Naive thymus-derived CD4-positive, alpha-beta T cell (primary cell): ENCODE data around the gene ANKRD33. TPM values are rescaled to one million over a fixed set of nuclear protein-coding genes. Genes with fewer than 3 reads are reported as not detected.

Experiments used
- ATAC-seq: fragments of 150-1000 bp; cut with Tn5 transposase; 2 replicates; pipeline ENCODE4 v1.10.0; 2021; ENCODE audit warnings: mild to moderate bottlenecking, moderate library complexity
- CTCF ChIA-PET: fragments of 350-600 bp; sonication (Branson Sonifier 250); formaldehyde crosslinking; loops from one replicate; lab custom pipeline; 2021; ENCODE audit warnings: antibody characterized with exemption; lab: Charles Lee
- POLR2A ChIA-PET: fragments of 350-600 bp; sonication (Branson Sonifier 250); formaldehyde crosslinking; loops from one replicate; lab custom pipeline; 2021; ENCODE audit warnings: antibody characterized with exemption, inconsistent platforms; lab: Charles Lee
- DNase-seq, 9 donors: peaks; one replicate each; pipeline versions ENCODE4 v3.0.0 to v3.0.0-alpha.2; 2020 to 2022; ENCODE audit warnings: mixed read lengths in 1 of 9
- H3K27ac ChIP-seq: one replicate; pipeline ENCODE4 v1.7.0; 2013; ENCODE audit warnings: mild to moderate bottlenecking, low read depth, low read length, moderate library complexity
- H3K27me3 ChIP-seq, 2 donors: one replicate each; pipeline ENCODE4 v1.7.0; 2013; ENCODE audit warnings: low read length in 2 of 2, mild to moderate bottlenecking in 2 of 2, moderate library complexity in 2 of 2; ENCODE audit not compliant: control insufficient read depth in 2 of 2, insufficient read depth in 2 of 2
- H3K36me3 ChIP-seq, 3 experiments: 1 replicate in 2 of 3; 2 replicates in 1 of 3; pipeline ENCODE4 v1.7.0; 2013; ENCODE audit warnings: low read length in 3 of 3, mild to moderate bottlenecking in 3 of 3, moderate library complexity in 1 of 3; ENCODE audit not compliant: insufficient read depth in 3 of 3, control insufficient read depth in 2 of 3
- H3K4me1 ChIP-seq, 2 donors: one replicate each; pipeline ENCODE4 v1.7.0; 2013; ENCODE audit warnings: low read length in 2 of 2, mild to moderate bottlenecking in 2 of 2, moderate library complexity in 1 of 2; ENCODE audit not compliant: control insufficient read depth in 2 of 2, insufficient read depth in 2 of 2
- H3K4me3 ChIP-seq: 2 replicates; pipeline ENCODE4 v1.7.0; 2013; ENCODE audit warnings: mild to moderate bottlenecking, low read length
- H3K9me3 ChIP-seq, 3 experiments: 1 replicate in 2 of 3; 2 replicates in 1 of 3; pipeline ENCODE4 v1.7.0; 2013; ENCODE audit warnings: low read length in 3 of 3; ENCODE audit not compliant: control insufficient read depth in 2 of 3
- H3K27ac Mint-ChIP-seq, 9 donors: one replicate each; pipeline ENCODE4 v1.8.0; 2020 to 2022; ENCODE audit warnings: mixed read lengths in 9 of 9, mild to moderate bottlenecking in 8 of 9, moderate library complexity in 5 of 9, inconsistent platforms in 2 of 9
- H3K27me3 Mint-ChIP-seq, 5 donors: one replicate each; pipeline ENCODE4 v1.8.0; 2021 to 2022; ENCODE audit warnings: mixed read lengths in 5 of 5, mild to moderate bottlenecking in 1 of 5
- H3K36me3 Mint-ChIP-seq, 5 donors: one replicate each; pipeline ENCODE4 v1.8.0; 2020 to 2022; ENCODE audit warnings: mixed read lengths in 5 of 5, mild to moderate bottlenecking in 3 of 5, inconsistent platforms in 1 of 5
- H3K4me1 Mint-ChIP-seq, 7 donors: one replicate each; pipeline ENCODE4 v1.8.0; 2020 to 2022; ENCODE audit warnings: mixed read lengths in 7 of 7, mild to moderate bottlenecking in 3 of 7, inconsistent platforms in 1 of 7
- H3K4me3 Mint-ChIP-seq, 10 donors: one replicate each; pipeline ENCODE4 v1.8.0; 2020 to 2022; ENCODE audit warnings: mild to moderate bottlenecking in 10 of 10, mixed read lengths in 10 of 10, moderate library complexity in 6 of 10, inconsistent platforms in 2 of 10
- H3K9me3 Mint-ChIP-seq, 11 donors: one replicate each; pipeline ENCODE4 v1.8.0; 2020 to 2022; ENCODE audit warnings: mixed read lengths in 11 of 11, mild to moderate bottlenecking in 4 of 11, inconsistent platforms in 1 of 11, moderate library complexity in 1 of 11
- intact Hi-C, 2 donors: fragments of 100-400 bp; cut with micrococcal nuclease; formaldehyde crosslinking; loops; one replicate each; pipeline ENCODE4 v1.15.1; 2023
- polyA plus RNA-seq, 2 donors: library from polyadenylated mRNA; unstranded; fragments of 300-500 nt; fragmentation: Illumina TruSeq; gene quantifications; one replicate each; pipeline ENCODE4 v1.2.3, GENCODE V29; 2021
- total RNA-seq, 6 experiments: library from RNA in 5 of 6; stranded (reverse) in 5 of 6; gene quantifications; 1 replicate in 5 of 6; 2 replicates in 1 of 6; pipeline ENCODE4 v1.2.3 and lab custom pipeline; 2021 to 2026

ANKRD33 gene
- total and polyA plus RNA-seq, 7 experiments from 2014 or later, result not detected

DNA sequence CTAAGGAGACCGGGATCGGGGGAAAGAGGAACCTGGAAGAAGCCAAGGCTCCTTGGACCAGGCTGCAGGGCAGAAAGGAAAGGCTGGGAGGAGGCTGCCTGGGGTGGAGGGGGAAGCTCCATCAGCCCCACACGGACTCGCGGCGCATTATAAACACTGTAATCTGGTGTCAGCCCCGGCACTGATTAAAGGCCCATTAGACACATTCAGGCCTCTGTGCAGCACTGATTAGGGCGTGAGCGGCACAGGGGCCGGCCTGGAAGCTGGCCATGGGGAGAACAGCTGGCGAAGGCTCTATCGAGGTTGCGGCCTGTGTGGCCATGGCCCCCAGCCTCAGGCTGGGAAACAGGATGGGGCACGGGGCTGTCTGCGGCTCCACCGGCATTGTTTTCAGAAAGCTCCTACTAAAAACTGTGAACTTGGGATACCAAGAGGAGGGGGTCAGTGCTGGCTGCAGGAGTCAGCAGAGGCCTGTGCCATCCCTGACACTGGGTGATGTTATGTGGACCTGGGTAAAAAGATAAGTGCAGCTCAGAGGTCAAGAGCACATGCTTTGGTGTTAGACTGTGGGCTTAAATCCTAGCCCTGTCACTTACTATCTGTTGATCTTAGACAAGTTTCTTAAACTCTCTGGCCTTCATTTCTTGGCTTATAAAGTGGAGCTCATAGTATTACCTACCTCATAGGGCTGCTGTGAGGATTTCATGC, 30.0 kb downstream of the ANKRD33 start:
- ChIA-PET POLR2A (interaction anchor here (0.6 kb wide), 1 partner anchor 1480 kb away, joined by 4 read pairs; no protein-coding TSS in a partner anchor), CTCF (interaction anchor here (1.1 kb wide), 1 partner anchor 20 kb away, joined by 3 read pairs; no protein-coding TSS in a partner anchor)
- H3K36me3 Mint-ChIP-seq, result no peaks in the 10 kb centered on the region
- H3K4me1 ChIP-seq, result no peaks in the 10 kb centered on the region
- no peaks in the 10 kb centered on the region for H3K36me3 ChIP-seq
- no peaks in the 10 kb centered on the region for H3K9me3 ChIP-seq
- peaks cover 0 to 3% (median 0%) of the 10 kb centered on the region in 11 donors for H3K9me3 Mint-ChIP-seq
- no peak for ATAC-seq
- intact Hi-C loops, result no loop called here
- H3K27ac Mint-ChIP-seq, result no peak overlapping the region
- H3K4me3 ChIP-seq, result no peak overlapping the region
- no peak overlapping the region for H3K4me3 Mint-ChIP-seq
- no peak overlapping the region for H3K27ac ChIP-seq
- H3K27me3 ChIP-seq, result no peaks in the 10 kb centered on the region
- DNase-seq, result no peak
- peaks cover 0 to 5% (median 0%) of the 10 kb centered on the region in 7 donors for H3K4me1 Mint-ChIP-seq
- H3K27me3 Mint-ChIP-seq, result peaks cover 0 to under 1% (median 0%) of the 10 kb centered on the region in 5 donors

DNA sequence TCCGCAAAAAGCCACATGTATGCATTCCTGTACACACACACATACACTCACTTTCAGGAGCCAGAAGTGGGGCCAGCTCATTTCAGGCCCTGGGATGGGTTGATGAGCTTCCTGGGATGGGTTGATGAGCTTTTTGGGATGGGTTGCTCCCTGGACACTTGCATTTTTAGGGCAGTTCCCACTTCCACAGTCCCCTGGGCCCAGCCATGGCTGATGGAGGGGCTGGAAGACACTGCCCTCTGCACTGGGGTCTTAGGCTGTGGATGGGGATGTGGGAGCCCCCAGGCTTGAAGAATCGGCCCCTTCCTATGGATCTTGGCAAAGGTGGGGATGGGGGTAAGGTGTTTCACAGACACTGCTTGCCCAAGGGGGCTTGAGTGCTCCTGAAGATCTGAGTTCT, 32.1 kb downstream of the ANKRD33 start:
- H3K27ac Mint-ChIP-seq, result no peak overlapping the region
- H3K27me3 Mint-ChIP-seq, result peaks cover 0 to 8% (median 0%) of the 10 kb centered on the region in 5 donors
- DNase-seq, result no peak
- no peak overlapping the region for H3K4me3 ChIP-seq
- peaks cover 0 to 3% (median 0%) of the 10 kb centered on the region in 11 donors for H3K9me3 Mint-ChIP-seq
- intact Hi-C loops, result no loop called here
- H3K4me3 Mint-ChIP-seq, result no peak overlapping the region
- ChIA-PET POLR2A (no interaction called here), CTCF (no interaction called here)
- ATAC-seq, result no peak
- H3K4me1 ChIP-seq, result no peaks in the 10 kb centered on the region
- H3K36me3 ChIP-seq, result no peaks in the 10 kb centered on the region
- H3K36me3 Mint-ChIP-seq, result no peaks in the 10 kb centered on the region
- H3K27ac ChIP-seq, result no peak overlapping the region
- H3K4me1 Mint-ChIP-seq, result peaks cover 0 to 11% (median 6%) of the 10 kb centered on the region in 7 donors
- no peaks in the 10 kb centered on the region for H3K9me3 ChIP-seq
- H3K27me3 ChIP-seq, result peaks cover 0 to 3% of the 10 kb centered on the region in 2 donors

DNA sequence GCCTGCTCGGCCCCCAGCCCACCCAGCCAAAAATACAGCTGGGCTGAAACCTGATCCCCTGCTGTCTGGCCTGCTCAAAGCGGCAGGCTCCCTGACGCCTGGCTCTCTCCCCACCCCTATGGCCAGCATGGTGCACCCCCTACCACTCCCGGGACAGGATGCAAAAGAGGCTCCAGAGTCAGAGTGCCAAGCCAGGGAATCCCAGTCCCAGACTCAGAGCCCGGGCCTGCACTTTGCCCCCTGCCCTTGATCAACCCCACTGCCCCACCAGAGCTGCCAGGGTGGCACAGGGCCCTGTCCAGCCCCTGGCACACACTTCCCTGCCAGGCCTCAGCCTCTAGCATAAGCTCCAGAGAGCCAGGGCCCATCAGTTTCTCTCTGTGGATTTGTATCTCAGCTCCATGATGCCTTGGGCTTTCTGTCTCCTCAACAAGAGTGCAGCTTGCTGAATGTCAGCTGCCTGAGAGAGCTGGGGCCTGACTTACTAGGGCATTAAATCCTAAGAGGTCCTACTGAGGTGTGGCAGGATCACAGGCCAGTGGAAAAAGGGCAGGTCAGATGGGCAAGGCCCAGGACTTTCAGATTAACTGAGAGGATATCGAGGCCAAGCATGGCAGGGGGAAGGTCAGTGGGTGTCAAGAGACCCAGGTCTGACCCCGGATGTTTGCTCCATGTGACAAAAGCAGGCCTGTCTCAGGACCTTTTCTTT, 33.3 kb downstream of the ANKRD33 start:
- Histone ChIP-seq H3K4me3 (no peak overlapping the region), H3K36me3 (no peaks in the 10 kb centered on the region), H3K9me3 (no peaks in the 10 kb centered on the region), H3K27ac (no peak overlapping the region), H3K27me3 (peaks cover 0 to 3% of the 10 kb centered on the region in 2 donors), H3K4me1 (no peaks in the 10 kb centered on the region)
- Mint-ChIP-seq H3K4me3 (no peak overlapping the region), H3K27ac (no peak overlapping the region), H3K36me3 (no peaks in the 10 kb centered on the region), H3K4me1 (peaks cover 0 to 11% (median 6%) of the 10 kb centered on the region in 7 donors), H3K27me3 (peaks cover 0 to 13% (median 0%) of the 10 kb centered on the region in 5 donors), H3K9me3 (peaks cover 0 to 1% (median 0%) of the 10 kb centered on the region in 11 donors)
- ATAC-seq, result no peak
- ChIA-PET POLR2A (interaction anchor here (0.6 kb wide), 1 partner anchor 140 kb away, joined by 3 read pairs; no protein-coding TSS in a partner anchor), CTCF (interaction anchor here (1.3 kb wide), 2 partner anchors 9 to 57 kb away, joined by 3 to 4 read pairs; no protein-coding TSS in a partner anchor)
- DNase-seq, result no peak
- intact Hi-C loops, result no loop called here

DNA sequence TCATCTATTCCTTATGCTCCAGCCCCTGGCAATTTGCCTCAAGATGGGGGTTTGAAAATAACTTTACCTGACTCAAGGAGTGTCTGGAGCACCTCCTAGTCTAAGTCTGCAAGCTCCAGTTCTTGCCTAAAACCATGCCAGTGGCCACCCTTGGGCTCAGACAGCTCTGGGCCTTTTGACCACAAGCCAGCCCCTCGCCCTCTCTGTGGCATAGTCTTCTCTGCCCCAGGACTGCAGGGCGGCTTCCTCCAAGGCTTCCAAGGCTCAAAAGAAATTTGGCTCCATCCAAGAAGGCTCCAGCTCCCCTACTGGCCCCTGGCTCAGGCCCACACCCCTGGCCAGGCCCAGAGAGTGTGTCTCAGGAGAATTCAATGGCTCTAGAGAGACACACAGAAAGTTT, 34.2 kb downstream of the ANKRD33 start:
- Mint-ChIP-seq H3K27me3 (peaks cover 0 to 13% (median 0%) of the 10 kb centered on the region in 5 donors), H3K4me1 (peaks cover 5 to 12% (median 9%) of the 10 kb centered on the region in 7 donors), H3K27ac (peak overlapping the region in 1 of 9 donors; percentile 71), H3K36me3 (no peaks in the 10 kb centered on the region), H3K9me3 (peaks cover 0 to 1% (median 0%) of the 10 kb centered on the region in 11 donors), H3K4me3 (no peak overlapping the region)
- H3K27ac ChIP-seq, result no peak overlapping the region
- no peak overlapping the region for H3K4me3 ChIP-seq
- ChIA-PET CTCF (interaction anchor here (1.0 to 3.6 kb wide), 4 partner anchors 10 to 56 kb away, joined by 3 to 12 read pairs (median 4); no protein-coding TSS in a partner anchor), POLR2A (interaction anchor here (1.3 kb wide), 1 partner anchor 12 kb away, joined by 5 read pairs; no protein-coding TSS in a partner anchor)
- H3K9me3 ChIP-seq, result no peaks in the 10 kb centered on the region
- intact Hi-C loops, result no loop called here
- no peaks in the 10 kb centered on the region for H3K4me1 ChIP-seq
- H3K36me3 ChIP-seq, result no peaks in the 10 kb centered on the region
- DNase-seq (no peak), ATAC-seq (no peak)
- peaks cover 0 to 3% of the 10 kb centered on the region in 2 donors for H3K27me3 ChIP-seq

DNA sequence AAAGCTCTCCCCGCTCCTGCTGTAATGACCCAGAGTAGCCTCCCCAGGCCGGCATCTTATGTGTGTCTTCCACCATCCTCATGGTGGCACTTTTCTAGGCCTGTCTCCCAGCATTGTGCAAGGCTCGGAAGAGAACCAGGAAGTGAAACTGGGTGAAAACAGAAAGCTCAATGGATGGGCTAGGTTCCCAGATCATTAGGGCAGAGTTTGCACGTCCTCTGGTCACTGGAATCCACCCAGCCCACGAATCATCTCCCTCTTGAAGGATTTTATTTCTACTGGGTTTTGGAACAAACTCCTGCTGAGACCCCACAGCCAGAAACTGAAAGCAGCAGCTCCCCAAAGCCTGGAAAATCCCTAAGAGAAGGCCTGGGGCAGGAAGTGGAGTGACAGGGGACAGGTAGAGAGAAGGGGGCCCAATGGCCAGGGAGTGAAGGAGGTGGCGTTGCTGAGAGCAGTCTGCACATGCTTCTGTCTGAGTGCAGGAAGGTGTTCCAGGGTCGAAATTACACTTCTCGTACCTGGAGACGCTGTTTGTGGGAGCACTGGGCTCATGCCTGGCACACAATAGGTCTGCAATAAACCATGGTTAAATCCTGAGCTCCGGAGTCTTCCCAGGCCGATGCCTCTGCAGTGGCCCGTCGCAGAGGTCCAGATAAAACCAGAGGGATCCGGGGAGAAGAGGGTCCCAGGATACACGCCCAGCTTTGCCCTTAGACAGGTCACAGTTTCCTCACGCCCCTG, 35.0 kb downstream of the ANKRD33 start:
- Mint-ChIP-seq H3K27me3 (peaks cover 0 to 13% (median 0%) of the 10 kb centered on the region in 5 donors), H3K4me1 (peaks cover 5 to 12% (median 9%) of the 10 kb centered on the region in 7 donors), H3K36me3 (no peaks in the 10 kb centered on the region), H3K4me3 (peak overlapping the region in 2 of 10 donors; percentile 39 to 44), H3K27ac (peak overlapping the region in 1 of 9 donors; percentile 71), H3K9me3 (peaks cover 0 to 1% (median 0%) of the 10 kb centered on the region in 11 donors)
- H3K4me3 ChIP-seq, result no peak overlapping the region
- CTCF ChIA-PET, result interaction anchor here (0.5 to 5.5 kb wide), 8 partner anchors 11 to 110 kb away, joined by 3 to 35 read pairs (median 3); no protein-coding TSS in a partner anchor
- no peaks in the 10 kb centered on the region for H3K36me3 ChIP-seq
- no peaks in the 10 kb centered on the region for H3K9me3 ChIP-seq
- H3K27me3 ChIP-seq, result peaks cover 0 to 3% of the 10 kb centered on the region in 2 donors
- POLR2A ChIA-PET, result interaction anchor here (1.3 kb wide), 1 partner anchor 11 kb away, joined by 5 read pairs; no protein-coding TSS in a partner anchor
- peak in 1 of 9 donors; percentile 9 for DNase-seq
- peak; percentile 64 for ATAC-seq
- H3K4me1 ChIP-seq, result no peaks in the 10 kb centered on the region
- intact Hi-C loops, result loop anchor here in 1 of 2 donors (1.0 kb wide), 1 partner anchor 100 kb away; no protein-coding TSS in a partner anchor
- no peak overlapping the region for H3K27ac ChIP-seq
